K562 (cell line): ENCODE results near the gene MZB1. TPM values are rescaled to one million over a fixed set of nuclear protein-coding genes. Genes with fewer than 3 reads are reported as not detected.
A peak's percentile ranks its signal among the peaks of the same experiment; 100 is the strongest.

Source experiments
- ATAC-seq: fragments of 200-7000 bp; cut with Tn5 transposase; 3 replicates; pipeline ENCODE4 v1.9.1; 2020; ENCODE audit warnings: moderate library complexity
- BruUV-seq: library from RNA; stranded (reverse); fragments of 400-500 nt; replicated peaks from 2 replicates; lab custom pipeline; 2021; lab: Mats Ljungman, UMichigan
- CTCF ChIA-PET: fragments of 300-600 bp; formaldehyde crosslinking; extraction: SDS; loops from one replicate; lab custom pipeline; 2021; ENCODE audit warnings: low intra/inter-chr PET ratio; lab: Yijun Ruan, JAX
- POLR2A ChIA-PET: fragments of 300-600, 350-650 bp; sonication (Branson Sonifier 250); formaldehyde crosslinking; extraction: SDS; loops from one replicate; lab custom pipeline; 2021; ENCODE audit warnings: antibody characterized with exemption, inconsistent platforms; lab: Yijun Ruan, JAX
- DNase-seq, 4 experiments: peaks; one replicate each; pipeline versions ENCODE4 v3.0.0 to v3.0.0-alpha.2; 2011 to 2018; ENCODE audit warnings: low spot score in 3 of 4, mixed read lengths in 3 of 4; ENCODE audit errors: extremely low read depth in 1 of 4
- FAIRE-seq: peaks from 2 replicates; lab custom pipeline; 2011; peaks lifted over from hg19 to GRCh38; lab: Jason Lieb, UNC
- H2AFZ ChIP-seq: 2 replicates; pipeline ENCODE4 v1.6.0; 2011; ENCODE audit warnings: low read depth, low read length, control low read depth, inconsistent platforms
- H3K27ac ChIP-seq: fragments of 200-600 bp; 3 replicates; pipeline ENCODE4 v1.8.0; 2011; ENCODE audit warnings: low read depth, mild to moderate bottlenecking, control low read depth, inconsistent platforms, low read length, moderate library complexity, mixed read lengths; ENCODE audit errors: extremely low read depth
- H3K27me3 ChIP-seq, 2 experiments: fragments of 300-600 bp in 1 of 2; 2 replicates in 1 of 2; 3 replicates in 1 of 2; pipeline versions ENCODE4 v1.6.0 to v1.8.0; 2011; ENCODE audit warnings: inconsistent platforms in 2 of 2, low read length in 2 of 2, mild to moderate bottlenecking in 1 of 2, mixed read lengths in 1 of 2, moderate library complexity in 1 of 2; ENCODE audit not compliant: control insufficient read depth in 2 of 2, insufficient read depth in 2 of 2
- H3K36me3 ChIP-seq: fragments of 300-600 bp; 3 replicates; pipeline ENCODE4 v1.8.0; 2011; ENCODE audit warnings: mild to moderate bottlenecking, low read length, inconsistent platforms; ENCODE audit not compliant: control insufficient read depth, insufficient read depth
- H3K4me1 ChIP-seq, 2 experiments: fragments of 200-600 bp in 1 of 2; replicated peaks in 1 of 2; 2 replicates in 1 of 2; 3 replicates in 1 of 2; pipeline versions ENCODE4 v1.5.1 to v1.8.0; 2011; ENCODE audit warnings: inconsistent platforms in 2 of 2, low read length in 2 of 2, mild to moderate bottlenecking in 1 of 2, mixed read lengths in 1 of 2, moderate library complexity in 1 of 2; ENCODE audit not compliant: control insufficient read depth in 2 of 2, insufficient read depth in 2 of 2
- H3K4me2 ChIP-seq: 2 replicates; pipeline ENCODE4 v1.6.1; 2011; ENCODE audit warnings: low read length, control low read depth, inconsistent platforms, mixed read lengths; ENCODE audit not compliant: insufficient read depth
- H3K4me3 ChIP-seq: fragments of 200-600 bp; sonication (generic), shearing (Covaris generic); 2 replicates; pipeline ENCODE4 v1.5.1; 2016; ENCODE audit warnings: control low read depth, inconsistent platforms
- H3K79me2 ChIP-seq: fragments of 200-600 bp; 3 replicates; pipeline ENCODE4 v1.8.0; 2011; ENCODE audit warnings: low read length, inconsistent platforms; ENCODE audit not compliant: control insufficient read depth, insufficient read depth
- H3K9ac ChIP-seq, 2 experiments: 2 replicates each; pipeline versions ENCODE4 v1.6.0 to v1.6.1; 2011; ENCODE audit warnings: low read depth in 2 of 2, low read length in 2 of 2, control low read depth in 1 of 2, inconsistent platforms in 1 of 2, mild to moderate bottlenecking in 1 of 2, mixed read lengths in 1 of 2; ENCODE audit not compliant: insufficient read depth in 1 of 2
- H3K9me1 ChIP-seq: one replicate; pipeline ENCODE4 v1.6.0; 2011; ENCODE audit warnings: inconsistent platforms, mild to moderate bottlenecking, low read length, moderate library complexity; ENCODE audit not compliant: control insufficient read depth, insufficient read depth
- H3K9me3 ChIP-seq: replicated peaks from 2 replicates; pipeline ENCODE4 v1.5.1; 2011; ENCODE audit warnings: low read depth, low read length, inconsistent platforms; ENCODE audit not compliant: control insufficient read depth, insufficient read depth
- H4K20me1 ChIP-seq: replicated peaks from 2 replicates; pipeline ENCODE4 v1.6.1; 2011; ENCODE audit warnings: low read length, inconsistent platforms, mixed read lengths; ENCODE audit not compliant: control insufficient read depth, insufficient read depth
- ARNT ChIP-seq, 2 experiments: fragments of 450-650 bp; IDR thresholded peaks; 2 replicates each; pipeline ENCODE4 v1.6.1; 2016; ENCODE audit warnings: mild to moderate bottlenecking in 1 of 2
- ELF4 ChIP-seq: fragments of 450-650 bp; formaldehyde crosslinking; IDR thresholded peaks from 2 replicates; pipeline ENCODE4 v1.4.0; 2022; ENCODE audit warnings: missing genetic modification characterization
- EP300 ChIP-seq: IDR thresholded peaks from 2 replicates; pipeline ENCODE4 v1.6.1; 2012; ENCODE audit warnings: low read length, improper control_type of control experiment
- ESRRA ChIP-seq: fragments of 450-650 bp; IDR thresholded peaks from 2 replicates; pipeline ENCODE4 v1.6.1; 2014; ENCODE audit warnings: low read depth, mild to moderate bottlenecking, moderate library complexity, borderline replicate concordance
- FOXK2 ChIP-seq, 2 experiments: fragments of 450-650 bp; IDR thresholded peaks in 1 of 2; conservative IDR thresholded peaks in 1 of 2; 2 replicates each; pipeline ENCODE4 v1.6.1; 2016; ENCODE audit warnings: low read depth in 2 of 2, mild to moderate bottlenecking in 1 of 2
- ILK ChIP-seq: fragments of 450-650 bp; IDR thresholded peaks from 2 replicates; pipeline ENCODE4 v1.6.1; 2016; ENCODE audit warnings: missing genetic modification characterization, low read depth, mild to moderate bottlenecking, missing compliant biosample characterization, moderate library complexity, borderline replicate concordance
- L3MBTL2 ChIP-seq: fragments of 450-650 bp; IDR thresholded peaks from 2 replicates; pipeline ENCODE4 v1.6.1; 2016; ENCODE audit warnings: mild to moderate bottlenecking, moderate library complexity
- MEIS2 ChIP-seq: fragments of 450-650 bp; IDR thresholded peaks from 2 replicates; pipeline ENCODE4 v1.6.1; 2014; ENCODE audit warnings: mild to moderate bottlenecking; ENCODE audit not compliant: partially characterized antibody
- NBN ChIP-seq: fragments of 450-650 bp; IDR thresholded peaks from 2 replicates; pipeline ENCODE4 v1.6.1; 2016; ENCODE audit warnings: low read depth, mild to moderate bottlenecking
- NCOR1 ChIP-seq: fragments of 450-650 bp; IDR thresholded peaks from 2 replicates; pipeline ENCODE4 v1.6.1; 2016; ENCODE audit warnings: mild to moderate bottlenecking, moderate library complexity
- NFATC3 ChIP-seq: fragments of 450-650 bp; IDR thresholded peaks from 2 replicates; pipeline ENCODE4 v1.6.1; 2017; ENCODE audit warnings: mild to moderate bottlenecking
- NR2C1 ChIP-seq, 2 experiments: fragments of 450-650 bp; IDR thresholded peaks; 2 replicates each; pipeline ENCODE4 v1.6.1; 2017; ENCODE audit warnings: mild to moderate bottlenecking in 2 of 2, antibody characterized with exemption in 1 of 2, inconsistent platforms in 1 of 2, missing compliant biosample characterization in 1 of 2, missing genetic modification characterization in 1 of 2
- PHF8 ChIP-seq: fragments of 200-600 bp; sonication (generic); IDR thresholded peaks from 2 replicates; pipeline ENCODE4 v1.6.1; 2012; ENCODE audit warnings: mixed run types, mild to moderate bottlenecking, inconsistent platforms, low read length, moderate library complexity, borderline replicate concordance
- POU5F1 ChIP-seq: fragments of 150-350 bp; IDR thresholded peaks from 2 replicates; pipeline ENCODE4 v1.6.1; 2014; ENCODE audit warnings: borderline replicate concordance, low read length, low read depth, mild to moderate bottlenecking; ENCODE audit not compliant: partially characterized antibody
- PYGO2 ChIP-seq: fragments of 450-650 bp; IDR thresholded peaks from 2 replicates; pipeline ENCODE4 v1.6.1; 2016; ENCODE audit warnings: mild to moderate bottlenecking, missing genetic modification characterization, moderate library complexity, missing compliant biosample characterization
- U2AF2 ChIP-seq: fragments of 200-400 bp; formaldehyde crosslinking; optimal IDR thresholded peaks from 2 replicates; pipeline ENCODE3; 2017; ENCODE audit warnings: low read depth, mild to moderate bottlenecking, low read length
- in situ Hi-C: fragments of 300-500 bp; cut with MboI; formaldehyde crosslinking; loops from 4 replicates; pipeline ENCODE4 v1.15.0; 2018; ENCODE audit warnings: inconsistent platforms, mixed read lengths
- intact Hi-C: fragments of 100-400 bp; cut with micrococcal nuclease; formaldehyde crosslinking; loops from 2 replicates; pipeline ENCODE4 v1.14.2; 2022
- polyA plus RNA-seq, 8 experiments: library from polyadenylated mRNA; depleted of rRNA in 4 of 8; stranded (reverse) in 5 of 8; unstranded in 3 of 8; fragments of >200 nt; fragmentation: Nextera tagmentation in 2 of 8; fragmentation: Illumina TruSeq in 1 of 8; extraction: Ambion mirVana in 2 of 8; extraction: Trizol in 1 of 8; gene quantifications; 2 replicates each; pipeline versions ENCODE4 v1.2.1 to v1.2.3, GENCODE V29; 2011 to 2014; ENCODE audit warnings: inconsistent platforms in 1 of 8, missing spikeins in 1 of 8
- total RNA-seq, 7 experiments: library from RNA; depleted of rRNA in 6 of 7; stranded (reverse); fragments of >200 nt in 6 of 7; fragmentation: Illumina TruSeq in 2 of 7; extraction: Trizol in 2 of 7; gene quantifications; 2 replicates each; pipeline versions ENCODE4 v1.2.1 to v1.2.3, GENCODE V29; 2011 to 2021; ENCODE audit warnings: low replicate concordance in 1 of 7
- TF ChIP-seq, protein P1 (sequence below): fragments of 200-800 bp; sonication (Bioruptor generic); IDR thresholded peaks from 2 replicates; pipeline ENCODE4 v1.6.1; 2017; ENCODE audit warnings: missing genetic modification characterization, missing compliant biosample characterization
- TF ChIP-seq, protein P2 (sequence below): fragments of 250-450 bp; sonication (Bioruptor Pico); IDR thresholded peaks from 2 replicates; pipeline ENCODE4 v1.5.0; 2021
- TF ChIP-seq, protein P3 (sequence below): fragments of 450-650 bp; IDR thresholded peaks from 2 replicates; pipeline ENCODE4 v1.6.1; 2018; ENCODE audit warnings: mild to moderate bottlenecking, low read depth; ENCODE audit not compliant: partially characterized antibody

MZB1 gene
- total and polyA plus RNA-seq, 9 of the 15 experiments (the other 6 are each of a cell fraction or from before 2014, with no cell fraction given), result 0.13 to 0.31 TPM; not detected in 7

DNA sequence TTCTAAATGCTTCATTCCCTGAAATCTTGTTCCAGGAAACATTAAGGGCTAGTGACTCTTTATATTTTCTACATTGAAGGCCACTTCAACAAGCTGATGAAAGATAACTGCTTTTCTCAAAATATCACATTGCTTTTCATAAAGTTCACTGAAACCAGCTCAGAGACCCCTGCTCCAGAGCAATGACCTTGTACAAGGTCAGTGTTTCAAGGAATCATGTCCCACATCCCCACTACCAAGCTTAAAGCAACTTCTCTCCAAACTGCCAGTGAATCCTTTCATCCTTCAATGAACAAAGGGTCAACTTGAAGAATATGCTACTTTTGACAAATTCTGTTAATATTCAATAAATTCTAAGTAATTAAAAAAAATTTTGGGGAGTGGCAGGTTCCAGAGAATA is 26.2 kb upstream of the MZB1 start:
- in situ Hi-C loops (loop anchor here (10.0 kb wide), 1 partner anchor 349 kb away; no protein-coding TSS in a partner anchor), intact Hi-C loops (loop anchor here (5.0 kb wide), 1 partner anchor 129 kb away; no protein-coding TSS in a partner anchor)
- H2AFZ ChIP-seq, result no peak overlapping the region
- peaks cover 4 to 13% of the 10 kb centered on the region in 2 experiments for H3K4me1 ChIP-seq
- H3K9ac ChIP-seq, result no peak overlapping the region
- DNase-seq, result no peak
- CTCF ChIA-PET, result no interaction called here
- H3K9me3 ChIP-seq, result no peaks in the 10 kb centered on the region
- no peaks in the 10 kb centered on the region for H3K27me3 ChIP-seq
- no peak overlapping the region for H3K27ac ChIP-seq
- H3K36me3 ChIP-seq, result no peaks in the 10 kb centered on the region
- no peak for FAIRE-seq
- no peak for ATAC-seq
- H3K4me2 ChIP-seq, result no peak overlapping the region; the same call in 1 of the 2 replicates
- no peaks in the 10 kb centered on the region for H4K20me1 ChIP-seq
- no peaks in the 10 kb centered on the region for H3K79me2 ChIP-seq
- no TSS peak for BruUV-seq
- TF ChIP-seq, protein P1, sequence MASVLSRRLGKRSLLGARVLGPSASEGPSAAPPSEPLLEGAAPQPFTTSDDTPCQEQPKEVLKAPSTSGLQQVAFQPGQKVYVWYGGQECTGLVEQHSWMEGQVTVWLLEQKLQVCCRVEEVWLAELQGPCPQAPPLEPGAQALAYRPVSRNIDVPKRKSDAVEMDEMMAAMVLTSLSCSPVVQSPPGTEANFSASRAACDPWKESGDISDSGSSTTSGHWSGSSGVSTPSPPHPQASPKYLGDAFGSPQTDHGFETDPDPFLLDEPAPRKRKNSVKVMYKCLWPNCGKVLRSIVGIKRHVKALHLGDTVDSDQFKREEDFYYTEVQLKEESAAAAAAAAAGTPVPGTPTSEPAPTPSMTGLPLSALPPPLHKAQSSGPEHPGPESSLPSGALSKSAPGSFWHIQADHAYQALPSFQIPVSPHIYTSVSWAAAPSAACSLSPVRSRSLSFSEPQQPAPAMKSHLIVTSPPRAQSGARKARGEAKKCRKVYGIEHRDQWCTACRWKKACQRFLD, result no peak
- TF ChIP-seq NFATC3 (0 out of 2 replicates have a peak, but pooled peaks have one; percentile 26), NBN (no peak), NR2C1 (IDR thresholded peaks at IDR 0.05) (no peak), NR2C1 (tag; IDR thresholded peaks at IDR 0.05) (0 out of 2 replicates have a peak, but pooled peaks have one; percentile 14), NCOR1 (no peak), POU5F1 (no peak), U2AF2 (no peak), ILK (tag) (no peak), L3MBTL2 (no peak), PHF8 (no peak), PYGO2 (no peak), ESRRA (peak; percentile 75), ARNT (IDR thresholded peaks at IDR 0.05) (no peak), EP300 (0 out of 2 replicates have a peak, but pooled peaks have one; percentile 39), FOXK2 (conservative IDR thresholded peaks at IDR 0.05 in 1 of 2, IDR thresholded peaks at IDR 0.05 in 1 of 2; ENCODE audit: low read depth in 2 of 2) (no peak), ELF4 (CRISPR knock-in tag) (no peak), MEIS2 (peak; percentile 26)
- TF ChIP-seq, protein P2, sequence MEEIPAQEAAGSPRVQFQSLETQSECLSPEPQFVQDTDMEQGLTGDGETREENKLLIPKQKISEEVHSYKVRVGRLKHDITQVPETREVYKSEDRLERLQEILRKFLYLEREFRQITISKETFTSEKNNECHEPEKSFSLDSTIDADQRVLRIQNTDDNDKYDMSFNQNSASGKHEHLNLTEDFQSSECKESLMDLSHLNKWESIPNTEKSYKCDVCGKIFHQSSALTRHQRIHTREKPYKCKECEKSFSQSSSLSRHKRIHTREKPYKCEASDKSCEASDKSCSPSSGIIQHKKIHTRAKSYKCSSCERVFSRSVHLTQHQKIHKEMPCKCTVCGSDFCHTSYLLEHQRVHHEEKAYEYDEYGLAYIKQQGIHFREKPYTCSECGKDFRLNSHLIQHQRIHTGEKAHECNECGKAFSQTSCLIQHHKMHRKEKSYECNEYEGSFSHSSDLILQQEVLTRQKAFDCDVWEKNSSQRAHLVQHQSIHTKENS (CRISPR knock-in tag), result no peak
- TF ChIP-seq, protein P3, sequence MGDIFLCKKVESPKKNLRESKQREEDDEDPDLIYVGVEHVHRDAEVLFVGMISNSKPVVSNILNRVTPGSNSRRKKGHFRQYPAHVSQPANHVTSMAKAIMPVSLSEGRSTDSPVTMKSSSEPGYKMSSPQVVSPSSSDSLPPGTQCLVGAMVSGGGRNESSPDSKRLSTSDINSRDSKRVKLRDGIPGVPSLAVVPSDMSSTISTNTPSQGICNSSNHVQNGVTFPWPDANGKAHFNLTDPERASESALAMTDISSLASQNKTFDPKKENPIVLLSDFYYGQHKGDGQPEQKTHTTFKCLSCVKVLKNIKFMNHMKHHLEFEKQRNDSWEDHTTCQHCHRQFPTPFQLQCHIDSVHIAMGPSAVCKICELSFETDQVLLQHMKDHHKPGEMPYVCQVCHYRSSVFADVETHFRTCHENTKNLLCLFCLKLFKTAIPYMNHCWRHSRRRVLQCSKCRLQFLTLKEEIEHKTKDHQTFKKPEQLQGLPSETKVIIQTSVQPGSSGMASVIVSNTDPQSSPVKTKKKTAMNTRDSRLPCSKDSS, result no peak
- POLR2A ChIA-PET, result interaction anchor here (0.6 to 1.9 kb wide), 4 partner anchors 10 to 23 kb away, joined by 3 to 6 read pairs (median 4); partner anchors contain the start of genes DNAJC18 and SPATA24
- no peaks in the 10 kb centered on the region for H3K9me1 ChIP-seq
- no peak overlapping the region for H3K4me3 ChIP-seq
